H1 (cell line): Measurements from ENCODE around the gene SLC22A6.

Experiments
- CBX8 ChIP-seq: fragments of 300-800, 300-1000 bp; sonication (generic); IDR thresholded peaks from 2 replicates; pipeline ENCODE4 v1.7.1; 2016; ENCODE audit warnings: low read depth, low read length, borderline replicate concordance
- CEBPB ChIP-seq: IDR thresholded peaks from 2 replicates; pipeline ENCODE4 v1.6.1; 2012; ENCODE audit warnings: low read depth, low read length
- CHD7 ChIP-seq: fragments of 300-600 bp; sonication (generic); IDR thresholded peaks from 2 replicates; pipeline ENCODE4 v1.7.1; 2012; ENCODE audit warnings: low read length, moderate library complexity, mild to moderate bottlenecking, inconsistent platforms; ENCODE audit not compliant: insufficient replicate concordance
- CTCF ChIP-seq, 3 experiments: IDR thresholded peaks; 1 replicate in 2 of 3; 2 replicates in 1 of 3; pipeline versions ENCODE4 v1.5.1 to v1.6.1; 2011; ENCODE audit warnings: low read length in 3 of 3, mild to moderate bottlenecking in 3 of 3, inconsistent platforms in 2 of 3, low read depth in 1 of 3, moderate library complexity in 1 of 3; ENCODE audit not compliant: insufficient read depth in 1 of 3; ENCODE audit errors: control extremely low read depth in 1 of 3
- EZH2 ChIP-seq: fragments of 200-600 bp; sonication (generic); IDR thresholded peaks from 2 replicates; pipeline ENCODE4 v1.7.1; 2012; ENCODE audit warnings: low read depth, mild to moderate bottlenecking, moderate library complexity, low read length, inconsistent platforms; ENCODE audit not compliant: severe bottlenecking
- MAX ChIP-seq: IDR thresholded peaks from 2 replicates; pipeline ENCODE4 v1.6.1; 2012; ENCODE audit warnings: inconsistent platforms
- POLR2A ChIP-seq, 2 experiments: IDR thresholded peaks; 1 replicate in 1 of 2; 2 replicates in 1 of 2; pipeline ENCODE4 v1.6.1; 2011; ENCODE audit warnings: low read depth in 2 of 2, low read length in 2 of 2, mild to moderate bottlenecking in 2 of 2; ENCODE audit errors: control extremely low read depth in 1 of 2
- POLR2AphosphoS5 ChIP-seq: IDR thresholded peaks from 2 replicates; pipeline ENCODE4 v1.6.1; 2011; ENCODE audit warnings: low read depth, low read length
- RAD21 ChIP-seq, 2 experiments: IDR thresholded peaks in 1 of 2; conservative IDR thresholded peaks in 1 of 2; 2 replicates each; pipeline ENCODE4 v1.6.1; 2011; ENCODE audit warnings: low read depth in 2 of 2, low read length in 2 of 2, improper control_type of control experiment in 1 of 2, inconsistent platforms in 1 of 2, mild to moderate bottlenecking in 1 of 2, moderate library complexity in 1 of 2
- RFX5 ChIP-seq: IDR thresholded peaks from 2 replicates; pipeline ENCODE4 v1.6.1; 2011; ENCODE audit warnings: low read depth, low read length, improper control_type of control experiment, borderline replicate concordance
- SP1 ChIP-seq: IDR thresholded peaks from 2 replicates; pipeline ENCODE4 v1.6.1; 2011; ENCODE audit warnings: low read depth, low read length
- TEAD4 ChIP-seq: IDR thresholded peaks from 2 replicates; pipeline ENCODE4 v1.6.1; 2012; ENCODE audit warnings: low read depth, low read length, inconsistent platforms, mixed read lengths
- YY1 ChIP-seq: IDR thresholded peaks from 2 replicates; pipeline ENCODE4 v1.6.1; 2011; ENCODE audit warnings: low read depth, mild to moderate bottlenecking, low read length

GRCh38 chr11:62976109-62976508 lies 8.7 kb downstream of the SLC22A6 start:
- TF ChIP-seq CTCF (IDR thresholded peaks at IDR 0.05; ENCODE audit: control extremely low read depth in 1 of 3, insufficient read depth in 1 of 3, low read depth in 1 of 3, low read length in 3 of 3) = no peak
- TF ChIP-seq EZH2 = no peak
- TF ChIP-seq CBX8 = no peak
- TF ChIP-seq CEBPB = no peak
- no peak for TF ChIP-seq TEAD4
- no peak for TF ChIP-seq YY1
- no peak for TF ChIP-seq POLR2AphosphoS5
- TF ChIP-seq MAX = no peak
- TF ChIP-seq CHD7 = no peak
- TF ChIP-seq RAD21 (IDR thresholded peaks at IDR 0.05 in 1 of 2, conservative IDR thresholded peaks at IDR 0.05 in 1 of 2; ENCODE audit: low read depth in 2 of 2, low read length in 2 of 2) = no peak
- TF ChIP-seq POLR2A (IDR thresholded peaks at IDR 0.05; ENCODE audit: control extremely low read depth in 1 of 2, low read depth in 2 of 2, low read length in 2 of 2) = no peak
- TF ChIP-seq RFX5 = no peak
- no peak for TF ChIP-seq SP1
